OCI-M1 (cell line): ENCODE data around the gene PEAK1.

Experiments used
- DNase-seq: peaks from one replicate; lab custom pipeline; 2025; lab: John Stamatoyannopoulos, UW

PEAK1 gene

DNA sequence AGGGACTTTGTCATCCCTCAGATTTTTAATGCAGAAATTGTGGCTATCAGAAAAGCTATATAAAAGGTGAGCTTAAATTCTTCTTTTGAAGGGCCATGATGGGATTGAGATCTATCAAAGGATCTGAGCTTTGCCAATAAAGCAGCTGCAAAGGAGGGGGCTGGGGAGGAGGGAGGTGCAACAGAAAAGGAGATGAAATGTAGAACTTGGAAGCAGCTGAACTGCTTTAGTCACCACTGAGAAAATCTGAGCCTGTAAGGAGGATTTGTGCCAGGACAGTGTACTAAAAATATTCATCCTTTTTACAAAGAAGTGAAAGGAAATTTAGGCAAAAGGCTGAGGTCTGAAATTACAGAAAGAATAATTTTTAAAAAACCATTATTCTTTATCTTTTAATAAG, 359.4 kb downstream of the PEAK1 start:
- DNase-seq, result no peak

DNA sequence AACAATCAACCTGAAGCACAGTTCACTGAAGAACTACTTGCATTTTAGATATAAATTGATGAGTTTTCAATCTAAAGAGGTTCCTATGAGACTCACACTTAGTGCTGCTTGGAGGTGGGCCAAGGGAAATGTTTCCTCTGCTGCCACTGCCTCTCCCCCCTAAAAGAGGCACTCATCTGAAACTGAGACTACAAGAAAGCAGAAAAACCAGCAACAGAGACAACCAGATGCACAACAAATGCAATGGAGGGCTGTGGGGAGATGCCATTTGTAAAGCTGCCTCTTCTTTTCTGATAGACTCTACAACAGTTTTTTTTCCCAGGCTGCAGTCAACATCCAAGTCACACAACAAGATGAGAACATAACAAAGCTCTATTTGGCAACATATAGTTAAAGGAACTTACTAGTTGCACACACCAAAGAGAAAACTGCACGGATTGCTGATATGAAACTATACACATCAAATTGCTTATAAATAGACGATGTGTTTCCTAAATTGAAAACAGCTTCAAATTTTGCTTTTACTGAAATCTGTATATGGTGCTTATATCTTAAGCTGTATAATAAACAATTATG, 360.0 kb downstream of the PEAK1 start:
- DNase-seq, result no peak

DNA sequence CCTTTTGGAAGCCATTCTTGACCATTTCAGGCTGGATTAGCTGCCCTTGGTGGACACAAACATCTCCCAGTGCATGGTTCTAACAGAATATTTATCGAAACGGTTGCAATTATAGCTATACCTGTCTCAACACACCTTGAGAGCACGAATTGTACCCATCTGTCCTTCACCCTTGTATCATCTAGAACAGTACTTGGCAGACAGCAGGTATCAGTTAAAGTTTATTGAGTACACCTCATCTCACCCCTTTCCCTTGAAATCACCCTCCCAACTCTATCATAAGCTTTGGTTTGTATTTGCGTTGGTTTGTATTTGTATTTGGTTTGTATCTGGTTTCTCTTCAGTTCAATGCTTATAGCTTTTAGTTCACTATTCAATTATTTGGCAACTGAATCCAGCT, 361.4 kb downstream of the PEAK1 start:
- no peak for DNase-seq

DNA sequence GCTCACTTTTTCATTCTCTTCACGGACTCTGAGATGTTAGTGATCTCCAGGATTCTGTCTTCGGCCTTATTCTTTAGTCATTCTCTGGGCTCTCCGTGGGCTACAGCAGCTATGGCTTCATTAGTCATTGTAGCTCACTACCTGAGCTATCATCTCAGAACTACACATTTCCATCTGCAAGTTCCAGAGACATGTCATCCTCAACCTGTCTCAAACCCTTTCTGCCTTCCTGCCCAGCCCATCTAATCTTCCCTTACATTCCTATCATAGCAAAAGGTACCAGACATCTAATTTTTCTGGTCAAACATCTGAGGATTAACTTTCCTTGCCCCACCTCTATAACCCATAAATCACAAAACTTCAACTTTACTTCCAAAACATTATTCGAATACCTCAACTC, 362.2 kb downstream of the PEAK1 start:
- no peak for DNase-seq

DNA sequence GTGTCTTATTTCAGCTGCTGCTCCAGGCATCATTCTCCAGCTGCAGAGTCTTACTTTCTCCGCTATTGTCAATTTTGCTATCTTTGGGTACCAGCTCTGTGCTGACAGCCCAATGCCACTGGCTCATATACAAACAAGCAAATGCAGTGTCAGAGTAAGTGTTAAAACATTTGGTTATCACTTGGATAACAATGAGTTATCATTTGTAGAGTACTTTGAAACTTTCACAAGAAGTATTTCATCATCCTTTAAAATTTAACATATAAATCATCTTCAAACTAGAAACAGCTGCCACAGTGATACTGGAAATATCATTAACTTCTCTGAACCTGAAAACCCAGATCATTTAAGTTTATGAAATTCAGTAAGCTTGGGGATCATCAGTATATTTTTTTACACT, 362.8 kb downstream of the PEAK1 start:
- no peak for DNase-seq

DNA sequence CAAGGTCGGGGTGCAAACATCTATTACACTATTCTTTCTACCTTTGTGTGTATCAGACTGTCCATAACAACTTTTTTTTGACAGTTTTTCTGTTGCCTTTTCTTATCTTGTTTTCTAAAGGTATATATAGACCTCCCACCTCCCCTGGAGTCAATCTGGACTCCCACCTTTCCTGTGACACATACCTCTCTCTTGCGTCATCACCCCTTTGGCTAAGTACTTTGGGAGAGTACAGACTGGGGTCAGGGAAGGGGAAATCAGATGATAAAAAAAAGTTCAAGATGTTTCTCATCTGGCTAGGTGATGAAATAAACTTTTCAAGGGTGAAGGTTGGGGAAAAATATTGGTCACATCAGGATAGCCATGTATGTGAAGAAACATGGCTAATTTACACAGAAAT, 366.2 kb downstream of the PEAK1 start:
- no peak for DNase-seq

DNA sequence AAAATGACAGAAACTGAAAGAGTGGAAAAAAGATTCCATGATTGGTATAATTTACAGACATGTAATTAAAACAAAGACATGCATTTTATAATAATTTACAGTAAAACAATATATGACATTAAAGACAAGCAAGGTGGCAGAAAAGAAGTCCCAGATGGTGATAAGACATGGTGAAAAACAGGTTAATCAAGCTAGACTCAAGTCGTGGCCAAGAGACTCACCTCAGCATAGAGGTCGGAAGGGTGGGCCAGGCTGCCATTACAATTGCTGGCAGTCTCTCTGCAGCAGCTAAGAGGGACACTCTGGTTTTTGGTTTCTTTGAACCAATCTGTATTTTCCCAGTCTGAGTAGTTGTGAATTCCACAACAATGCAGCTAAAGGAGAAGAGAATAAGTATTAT, 367.3 kb downstream of the PEAK1 start:
- no peak for DNase-seq
